ENCODE results near the gene PSMD4. TPM values are rescaled to one million over a fixed set of nuclear protein-coding genes. Genes with fewer than 3 reads are reported as not detected.

The PSMD4 gene
- total and polyA plus RNA-seq, 2 experiments from 2014 or later, result 107 to 161 TPM

DNA sequence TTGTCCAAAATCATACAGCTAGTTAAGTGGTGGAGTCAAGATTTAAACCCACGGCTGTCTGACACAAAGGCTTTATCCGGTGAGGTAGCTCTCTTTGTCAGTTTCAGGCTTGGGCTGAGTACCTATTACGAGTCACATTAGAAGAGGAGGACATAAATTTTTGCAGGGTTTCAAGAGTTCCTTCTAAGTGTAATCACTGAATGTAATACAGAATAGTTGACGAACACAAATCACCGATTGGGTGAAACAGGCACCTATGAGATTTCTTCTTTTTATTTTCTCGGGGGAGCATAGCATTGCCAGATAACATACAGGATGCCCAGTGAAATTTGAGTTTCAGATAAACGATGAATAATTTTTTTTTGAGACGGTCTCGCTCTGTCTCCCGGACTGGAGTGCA lies 847 bp downstream of the PSMD4 start:
- Histone ChIP-seq H4K20me1 (ENCODE audit: insufficient read depth, poor library complexity, severe bottlenecking) (no peaks in the 10 kb centered on the region), H3K27ac (peak overlapping the region; percentile 88), H3K9me2 (replicated peaks; ENCODE audit: insufficient read depth) (no peaks in the 10 kb centered on the region), H3K27me3 (no peaks in the 10 kb centered on the region), H3K4me1 (ENCODE audit: insufficient read depth) (no peaks in the 10 kb centered on the region), H3K4me2 (peak overlapping the region; percentile 89), H3K79me2 (peaks cover 56% of the 10 kb centered on the region), H2AFZ (peak overlapping the region; percentile 55), H3K9me3 (ENCODE audit: low read depth) (no peaks in the 10 kb centered on the region), H3K36me3 (replicated peaks; ENCODE audit: insufficient read depth, low read depth) (no peaks in the 10 kb centered on the region), H3K4me3 (peak overlapping the region; percentile 93)
- DNase-seq (ENCODE audit: low spot score), result no peak
- 49% methylated on average over 10 of the region's 10 CpGs for WGBS (ENCODE audit: low lambda C conversion rate, missing lambda C conversion rate)
- TF ChIP-seq, protein P1, sequence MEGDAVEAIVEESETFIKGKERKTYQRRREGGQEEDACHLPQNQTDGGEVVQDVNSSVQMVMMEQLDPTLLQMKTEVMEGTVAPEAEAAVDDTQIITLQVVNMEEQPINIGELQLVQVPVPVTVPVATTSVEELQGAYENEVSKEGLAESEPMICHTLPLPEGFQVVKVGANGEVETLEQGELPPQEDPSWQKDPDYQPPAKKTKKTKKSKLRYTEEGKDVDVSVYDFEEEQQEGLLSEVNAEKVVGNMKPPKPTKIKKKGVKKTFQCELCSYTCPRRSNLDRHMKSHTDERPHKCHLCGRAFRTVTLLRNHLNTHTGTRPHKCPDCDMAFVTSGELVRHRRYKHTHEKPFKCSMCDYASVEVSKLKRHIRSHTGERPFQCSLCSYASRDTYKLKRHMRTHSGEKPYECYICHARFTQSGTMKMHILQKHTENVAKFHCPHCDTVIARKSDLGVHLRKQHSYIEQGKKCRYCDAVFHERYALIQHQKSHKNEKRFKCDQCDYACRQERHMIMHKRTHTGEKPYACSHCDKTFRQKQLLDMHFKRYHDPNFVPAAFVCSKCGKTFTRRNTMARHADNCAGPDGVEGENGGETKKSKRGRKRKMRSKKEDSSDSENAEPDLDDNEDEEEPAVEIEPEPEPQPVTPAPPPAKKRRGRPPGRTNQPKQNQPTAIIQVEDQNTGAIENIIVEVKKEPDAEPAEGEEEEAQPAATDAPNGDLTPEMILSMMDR (IDR thresholded peaks at IDR 0.05; ENCODE audit: poor library complexity), result no peak
- TF ChIP-seq EZH2phosphoT487 (IDR thresholded peaks at IDR 0.05; ENCODE audit: low read depth, severe bottlenecking, unreplicated experiment), result no peak
- no peak for TF ChIP-seq EZH2 (IDR thresholded peaks at IDR 0.05; ENCODE audit: borderline replicate concordance)

DNA sequence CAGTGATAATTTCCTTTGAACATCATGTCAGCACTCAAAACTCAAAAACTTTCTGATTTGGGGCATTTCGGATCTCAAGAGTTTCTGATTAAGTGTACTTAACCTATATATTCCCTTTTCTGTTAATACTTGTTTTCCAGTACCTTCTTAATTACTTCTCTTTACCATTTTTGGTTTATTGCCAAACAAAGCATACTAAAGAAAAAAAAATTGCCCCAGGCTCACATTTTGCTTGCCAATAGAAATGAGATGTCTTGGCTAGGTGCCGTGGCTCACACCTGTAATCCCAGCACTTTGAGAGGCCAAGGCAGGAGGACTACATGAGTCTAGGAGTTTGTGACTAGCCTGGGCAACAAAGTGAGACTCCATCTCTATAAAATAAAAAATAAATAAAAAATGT lies 4.8 kb downstream of the PSMD4 start:
- H3K79me2 ChIP-seq, result peaks cover 68% of the 10 kb centered on the region
- WGBS (ENCODE audit: low lambda C conversion rate, missing lambda C conversion rate), result 97% methylated on average over 2 of the region's 2 CpGs
- H2AFZ ChIP-seq, result no peak overlapping the region
- no peaks in the 10 kb centered on the region for H3K9me3 ChIP-seq (ENCODE audit: low read depth)
- no peaks in the 10 kb centered on the region for H3K9me2 ChIP-seq (replicated peaks; ENCODE audit: insufficient read depth)
- no peak overlapping the region for H3K4me3 ChIP-seq
- TF ChIP-seq, protein P1 (IDR thresholded peaks at IDR 0.05; ENCODE audit: poor library complexity), result no peak
- no peak for DNase-seq (ENCODE audit: low spot score)
- H3K27me3 ChIP-seq, result no peaks in the 10 kb centered on the region
- no peak overlapping the region for H3K27ac ChIP-seq
- no peak overlapping the region for H3K4me2 ChIP-seq
- no peaks in the 10 kb centered on the region for H3K36me3 ChIP-seq (replicated peaks; ENCODE audit: insufficient read depth, low read depth)
- H3K4me1 ChIP-seq (ENCODE audit: insufficient read depth), result no peaks in the 10 kb centered on the region
- H4K20me1 ChIP-seq (ENCODE audit: insufficient read depth, poor library complexity, severe bottlenecking), result no peaks in the 10 kb centered on the region

DNA sequence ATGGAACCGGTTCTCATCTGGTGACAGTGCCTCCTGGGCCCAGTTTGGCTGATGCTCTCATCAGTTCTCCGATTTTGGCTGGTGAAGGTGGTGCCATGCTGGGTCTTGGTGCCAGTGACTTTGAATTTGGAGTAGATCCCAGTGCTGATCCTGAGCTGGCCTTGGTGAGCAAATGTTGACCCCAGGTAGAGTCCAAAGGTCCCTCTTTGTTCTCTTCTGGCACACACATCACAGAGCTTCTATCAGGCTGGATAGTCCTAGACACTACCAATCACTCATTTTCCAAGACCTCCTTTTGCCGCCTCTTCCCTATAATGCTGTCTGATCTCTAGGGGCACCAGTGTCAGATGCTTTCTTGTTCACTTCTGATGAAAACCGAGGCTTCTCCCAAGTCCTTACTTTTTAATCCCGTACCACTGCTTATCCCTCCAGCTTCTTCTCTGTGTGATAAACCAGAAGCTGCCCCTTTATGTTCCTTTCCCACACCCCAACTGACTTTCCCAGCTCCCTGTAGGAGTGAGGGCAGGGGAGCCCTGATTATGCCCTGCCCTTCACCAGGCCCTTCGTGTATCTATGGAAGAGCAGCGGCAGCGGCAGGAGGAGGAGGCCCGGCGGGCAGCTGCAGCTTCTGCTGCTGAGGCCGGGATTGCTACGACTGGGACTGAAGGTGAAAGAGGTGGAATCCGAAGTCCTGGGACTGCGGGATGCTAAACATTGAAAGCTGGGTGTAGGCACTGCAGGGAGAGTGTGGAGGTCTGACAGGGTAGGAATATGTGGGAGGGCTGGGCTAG lies 11.1 kb downstream of the PSMD4 start:
- no peaks in the 10 kb centered on the region for H3K9me3 ChIP-seq (ENCODE audit: low read depth)
- H3K9me2 ChIP-seq (replicated peaks; ENCODE audit: insufficient read depth), result no peaks in the 10 kb centered on the region
- H3K79me2 ChIP-seq, result peaks cover 10% of the 10 kb centered on the region
- H3K36me3 ChIP-seq (replicated peaks; ENCODE audit: insufficient read depth, low read depth), result no peaks in the 10 kb centered on the region
- 90% methylated on average over 14 of the region's 14 CpGs for WGBS (ENCODE audit: low lambda C conversion rate, missing lambda C conversion rate)
- no peaks in the 10 kb centered on the region for H3K27me3 ChIP-seq
- H3K4me1 ChIP-seq (ENCODE audit: insufficient read depth), result no peaks in the 10 kb centered on the region
- H3K27ac ChIP-seq, result no peak overlapping the region
- H2AFZ ChIP-seq, result no peak overlapping the region
- no peak for DNase-seq (ENCODE audit: low spot score)
- no peaks in the 10 kb centered on the region for H4K20me1 ChIP-seq (ENCODE audit: insufficient read depth, poor library complexity, severe bottlenecking)
- no peak for TF ChIP-seq EZH2phosphoT487 (IDR thresholded peaks at IDR 0.05; ENCODE audit: low read depth, severe bottlenecking, unreplicated experiment)
- TF ChIP-seq, protein P1 (IDR thresholded peaks at IDR 0.05; ENCODE audit: poor library complexity), result no peak
- TF ChIP-seq EZH2 (IDR thresholded peaks at IDR 0.05; ENCODE audit: borderline replicate concordance), result no peak
- H3K4me3 ChIP-seq, result no peak overlapping the region
- no peak overlapping the region for H3K4me2 ChIP-seq
